Large intestine (tissue), 3 donors: Measurements from ENCODE around the gene DNAJC11. TPM values are rescaled to one million over a fixed set of nuclear protein-coding genes. Genes with fewer than 3 reads are reported as not detected.

ENCODE experiments used
- DNase-seq, 2 donors: peaks; one replicate each; pipeline versions ENCODE4 v3.0.0 to v3.0.0-alpha.2; 2013
- H3K27ac ChIP-seq: one replicate; pipeline ENCODE4 v1.5.1; 2013; ENCODE audit warnings: low read length
- H3K27me3 ChIP-seq: 2 replicates; pipeline ENCODE4 v1.6.1; 2013; ENCODE audit warnings: low read length; ENCODE audit not compliant: control insufficient read depth, insufficient read depth
- H3K36me3 ChIP-seq: 2 replicates; pipeline ENCODE4 v1.6.1; 2013; ENCODE audit warnings: low read length; ENCODE audit not compliant: control insufficient read depth, insufficient read depth
- H3K4me1 ChIP-seq: one replicate; pipeline ENCODE4 v1.6.1; 2013; ENCODE audit warnings: low read length; ENCODE audit not compliant: control insufficient read depth, insufficient read depth
- H3K4me3 ChIP-seq: one replicate; pipeline ENCODE4 v1.5.1; 2013; ENCODE audit warnings: low read length
- H3K9me3 ChIP-seq: one replicate; pipeline ENCODE4 v1.6.1; 2013; ENCODE audit warnings: mild to moderate bottlenecking, low read depth, low read length, moderate library complexity; ENCODE audit not compliant: control insufficient read depth
- WGBS: methylation state at CpG from one replicate; pipeline ENCODE4 v1.1.5; 2013; ENCODE audit warnings: low lambda C conversion rate; ENCODE audit not compliant: insufficient coverage; 5-methylcytosine and 5-hydroxymethylcytosine counted together
- polyA plus RNA-seq: library from polyadenylated mRNA; unstranded; fragments of 120-200 nt; gene quantifications from one replicate; pipeline ENCODE4 v1.2.1, GENCODE V29; 2013

DNAJC11 gene
- polyA plus RNA-seq, 1 donor: 43.6 TPM

GRCh38 chr1:6592865-6593593 lies 108.6 kb downstream of the DNAJC11 start:
- Histone ChIP-seq H3K27ac (no peak overlapping the region), H3K4me3 (no peak overlapping the region), H3K27me3 (no peaks in the 10 kb centered on the region), H3K9me3 (no peaks in the 10 kb centered on the region), H3K36me3 (peaks cover 94% of the 10 kb centered on the region), H3K4me1 (no peaks in the 10 kb centered on the region)
- no CpG with 5 or more reads among the region's 38 CpGs for WGBS
- no peak for DNase-seq

GRCh38 chr1:6592441-6592840 lies 109.2 kb downstream of the DNAJC11 start:
- Histone ChIP-seq H3K27ac (no peak overlapping the region), H3K36me3 (peaks cover 94% of the 10 kb centered on the region), H3K4me1 (no peaks in the 10 kb centered on the region), H3K9me3 (no peaks in the 10 kb centered on the region), H3K27me3 (no peaks in the 10 kb centered on the region), H3K4me3 (no peak overlapping the region)
- WGBS: no CpG with 5 or more reads among the region's 5 CpGs
- DNase-seq: no peak

- WGBS: 80% methylated on average over 1 of the region's 6 CpGs
- Histone ChIP-seq H3K27me3 (no peaks in the 10 kb centered on the region), H3K4me3 (no peak overlapping the region), H3K27ac (no peak overlapping the region), H3K4me1 (no peaks in the 10 kb centered on the region), H3K36me3 (peaks cover 92% of the 10 kb centered on the region), H3K9me3 (no peaks in the 10 kb centered on the region)
- DNase-seq: no peak
Observed at GRCh38 chr1:6591644-6592043, 110.0 kb downstream of the DNAJC11 start.

- H3K4me1 ChIP-seq: no peaks in the 10 kb centered on the region
Observed at GRCh38 chr1:6591222-6591621, 110.4 kb downstream of the DNAJC11 start.

GRCh38 chr1:6590046-6590445 lies 111.6 kb downstream of the DNAJC11 start:
- Histone ChIP-seq H3K4me3 (no peak overlapping the region), H3K9me3 (no peaks in the 10 kb centered on the region), H3K27ac (no peak overlapping the region), H3K36me3 (peaks cover 83% of the 10 kb centered on the region), H3K27me3 (no peaks in the 10 kb centered on the region), H3K4me1 (no peaks in the 10 kb centered on the region)
- DNase-seq: no peak
- no CpG with 5 or more reads among the region's 7 CpGs for WGBS

More at GRCh38 chr1:6591222-6591621, 110.4 kb downstream of the DNAJC11 start:
- no peak for DNase-seq
- no peak overlapping the region for H3K4me3 ChIP-seq
- H3K27ac ChIP-seq: no peak overlapping the region
- H3K27me3 ChIP-seq: no peaks in the 10 kb centered on the region
- peaks cover 89% of the 10 kb centered on the region for H3K36me3 ChIP-seq
- WGBS: no CpG with 5 or more reads among the region's 13 CpGs
- H3K9me3 ChIP-seq: no peaks in the 10 kb centered on the region

- no peak overlapping the region for H3K27ac ChIP-seq
- DNase-seq: no peak
- peaks cover 79% of the 10 kb centered on the region for H3K36me3 ChIP-seq
- WGBS: no CpG with 5 or more reads among the region's 24 CpGs
- H3K9me3 ChIP-seq: no peaks in the 10 kb centered on the region
- no peak overlapping the region for H3K4me3 ChIP-seq
- H3K27me3 ChIP-seq: no peaks in the 10 kb centered on the region
- no peaks in the 10 kb centered on the region for H3K4me1 ChIP-seq
Observed at GRCh38 chr1:6588893-6589520, 112.6 kb downstream of the DNAJC11 start.

- Histone ChIP-seq H3K36me3 (peaks cover 72% of the 10 kb centered on the region), H3K4me1 (no peaks in the 10 kb centered on the region), H3K9me3 (no peaks in the 10 kb centered on the region), H3K27ac (no peak overlapping the region), H3K27me3 (no peaks in the 10 kb centered on the region), H3K4me3 (no peak overlapping the region)
- WGBS: 87% methylated on average over 3 of the region's 25 CpGs
- DNase-seq: no peak
Observed at GRCh38 chr1:6588128-6588892, 113.3 kb downstream of the DNAJC11 start.

- Histone ChIP-seq H3K4me1 (peaks cover 8% of the 10 kb centered on the region), H3K9me3 (no peaks in the 10 kb centered on the region), H3K27me3 (no peaks in the 10 kb centered on the region), H3K27ac (no peak overlapping the region), H3K4me3 (no peak overlapping the region), H3K36me3 (peaks cover 63% of the 10 kb centered on the region)
- no peak for DNase-seq
- no CpG with 5 or more reads among the region's 13 CpGs for WGBS
Observed at GRCh38 chr1:6587261-6588005, 114.2 kb downstream of the DNAJC11 start.

GRCh38 chr1:6586404-6586816 lies 115.2 kb downstream of the DNAJC11 start:
- DNase-seq: no peak
- no CpG with 5 or more reads among the region's 11 CpGs for WGBS
- Histone ChIP-seq H3K9me3 (no peaks in the 10 kb centered on the region), H3K36me3 (peaks cover 53% of the 10 kb centered on the region), H3K27me3 (no peaks in the 10 kb centered on the region), H3K4me1 (peaks cover 13% of the 10 kb centered on the region), H3K4me3 (no peak overlapping the region), H3K27ac (no peak overlapping the region)

GRCh38 chr1:6585841-6586240 lies 115.8 kb downstream of the DNAJC11 start:
- no peak for DNase-seq
- no CpG with 5 or more reads among the region's 7 CpGs for WGBS
- no peak overlapping the region for H3K4me3 ChIP-seq
- H3K9me3 ChIP-seq: no peaks in the 10 kb centered on the region
- peaks cover 18% of the 10 kb centered on the region for H3K4me1 ChIP-seq
- no peaks in the 10 kb centered on the region for H3K27me3 ChIP-seq
- H3K27ac ChIP-seq: no peak overlapping the region
- H3K36me3 ChIP-seq: peaks cover 48% of the 10 kb centered on the region
